HG03457 (cell line): ENCODE data around the gene SEMA6B.
"Not testable (repeated sequence)": the region's sequence is repeated elsewhere in the genome, so short reads cannot be mapped to it uniquely, and the experiment has no call there.

ENCODE experiments used
- ATAC-seq: cut with Tn5 transposase; IDR thresholded peaks from one replicate; pipeline ENCODE4 v1.9.1; 2021; ENCODE audit warnings: moderate number of reproducible peaks; ENCODE audit not compliant: unreplicated experiment

SEMA6B gene

GRCh38 chr19:4531562-4532165 lies 27.8 kb downstream of the SEMA6B start:
- ATAC-seq, result no peak

GRCh38 chr19:4529924-4530522 lies 29.5 kb downstream of the SEMA6B start:
- ATAC-seq, result no peak

GRCh38 chr19:4528843-4529242 lies 30.6 kb downstream of the SEMA6B start:
- ATAC-seq, result no peak

- ATAC-seq, result not testable (repeated sequence)
Measured at GRCh38 chr19:4527377-4527776, 32.1 kb downstream of the SEMA6B start.

GRCh38 chr19:4525563-4526002 lies 33.9 kb downstream of the SEMA6B start:
- no peak for ATAC-seq

- ATAC-seq, result no peak
Measured at GRCh38 chr19:4524808-4525562, 34.5 kb downstream of the SEMA6B start.

- ATAC-seq, result no peak
Measured at GRCh38 chr19:4523306-4524110, 36.0 kb downstream of the SEMA6B start.

GRCh38 chr19:4522291-4523002 lies 37.0 kb downstream of the SEMA6B start:
- ATAC-seq, result no peak

- ATAC-seq, result no peak
Measured at GRCh38 chr19:4521888-4522242, 37.6 kb downstream of the SEMA6B start.

- ATAC-seq, result no peak
Measured at GRCh38 chr19:4521170-4521887, 38.2 kb downstream of the SEMA6B start.

- no peak for ATAC-seq
Measured at GRCh38 chr19:4519521-4520277, 39.8 kb downstream of the SEMA6B start.

GRCh38 chr19:4519172-4519496 lies 40.4 kb downstream of the SEMA6B start:
- ATAC-seq, result no peak

GRCh38 chr19:4518345-4519171 lies 40.9 kb downstream of the SEMA6B start, which contains the start of gene PLIN4:
PLIN4 (minus strand) TSS chr19:4518486; CDS start chr19:4518272, 214 bp downstream.
- ATAC-seq, result no peak

- no peak for ATAC-seq
Measured at GRCh38 chr19:4517451-4518057, 41.9 kb downstream of the SEMA6B start.

- ATAC-seq, result no peak
Measured at GRCh38 chr19:4516939-4517300, 42.6 kb downstream of the SEMA6B start.

GRCh38 chr19:4516199-4516938 lies 43.1 kb downstream of the SEMA6B start:
- no peak for ATAC-seq

- no peak for ATAC-seq
Measured at GRCh38 chr19:4515732-4516131, 43.8 kb downstream of the SEMA6B start.

- ATAC-seq, result no peak
Measured at GRCh38 chr19:4513248-4513647, 46.2 kb downstream of the SEMA6B start.
